ENCODE measurements around the gene PURB. TPM values are rescaled to one million over a fixed set of nuclear protein-coding genes. Genes with fewer than 3 reads are reported as not detected.

Gene PURB
- total and polyA plus RNA-seq, 9 of the 15 experiments (the other 6 are each of a cell fraction or from before 2014, with no cell fraction given) = 1.6 to 14.1 (median 8.8) TPM

DNA sequence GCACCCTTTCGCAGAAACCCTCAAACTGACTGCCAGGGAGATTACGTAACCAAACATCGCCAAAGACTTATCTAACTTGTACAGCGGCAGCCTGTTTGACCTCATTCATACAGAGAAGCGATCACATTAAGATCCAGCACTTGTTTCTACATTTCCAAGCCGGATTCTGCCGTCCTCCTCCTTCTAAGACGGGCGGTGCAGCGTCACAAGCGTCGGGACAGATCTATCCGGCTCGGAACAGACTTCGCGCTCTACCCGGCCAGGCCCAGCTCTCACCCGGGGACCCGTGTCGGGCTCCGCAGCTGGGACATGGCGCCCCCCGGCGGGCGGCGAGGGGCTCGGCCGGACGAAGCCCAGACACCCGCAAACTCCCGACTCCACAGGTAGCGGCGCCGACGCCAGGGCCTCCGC, 37.8 kb downstream of the PURB start (continued):
- TF ChIP-seq, protein P1, sequence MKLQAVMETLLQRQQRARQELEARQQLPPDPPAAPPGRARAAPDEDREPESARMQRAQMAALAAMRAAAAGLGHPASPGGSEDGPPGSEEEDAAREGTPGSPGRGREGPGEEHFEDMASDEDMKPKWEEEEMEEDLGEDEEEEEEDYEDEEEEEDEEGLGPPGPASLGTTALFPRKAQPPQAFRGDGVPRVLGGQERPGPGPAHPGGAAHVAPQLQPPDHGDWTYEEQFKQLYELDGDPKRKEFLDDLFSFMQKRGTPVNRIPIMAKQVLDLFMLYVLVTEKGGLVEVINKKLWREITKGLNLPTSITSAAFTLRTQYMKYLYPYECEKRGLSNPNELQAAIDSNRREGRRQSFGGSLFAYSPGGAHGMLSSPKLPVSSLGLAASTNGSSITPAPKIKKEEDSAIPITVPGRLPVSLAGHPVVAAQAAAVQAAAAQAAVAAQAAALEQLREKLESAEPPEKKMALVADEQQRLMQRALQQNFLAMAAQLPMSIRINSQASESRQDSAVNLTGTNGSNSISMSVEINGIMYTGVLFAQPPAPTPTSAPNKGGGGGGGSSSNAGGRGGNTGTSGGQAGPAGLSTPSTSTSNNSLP (IDR thresholded peaks at IDR 0.05; ENCODE audit: borderline replicate concordance, low read depth, low read length) = no peak; the same call in 1 of the 2 replicates
- TF ChIP-seq KAT2B (IDR thresholded peaks at IDR 0.05; ENCODE audit: low read depth, low read length) = no peak
- no peak for TF ChIP-seq PHTF2 (CRISPR knock-in tag; IDR thresholded peaks at IDR 0.05)
- peak; percentile 88; the same call in 1 of the 2 replicates for TF ChIP-seq KLF16 (IDR thresholded peaks at IDR 0.05)
- TF ChIP-seq, protein P2, sequence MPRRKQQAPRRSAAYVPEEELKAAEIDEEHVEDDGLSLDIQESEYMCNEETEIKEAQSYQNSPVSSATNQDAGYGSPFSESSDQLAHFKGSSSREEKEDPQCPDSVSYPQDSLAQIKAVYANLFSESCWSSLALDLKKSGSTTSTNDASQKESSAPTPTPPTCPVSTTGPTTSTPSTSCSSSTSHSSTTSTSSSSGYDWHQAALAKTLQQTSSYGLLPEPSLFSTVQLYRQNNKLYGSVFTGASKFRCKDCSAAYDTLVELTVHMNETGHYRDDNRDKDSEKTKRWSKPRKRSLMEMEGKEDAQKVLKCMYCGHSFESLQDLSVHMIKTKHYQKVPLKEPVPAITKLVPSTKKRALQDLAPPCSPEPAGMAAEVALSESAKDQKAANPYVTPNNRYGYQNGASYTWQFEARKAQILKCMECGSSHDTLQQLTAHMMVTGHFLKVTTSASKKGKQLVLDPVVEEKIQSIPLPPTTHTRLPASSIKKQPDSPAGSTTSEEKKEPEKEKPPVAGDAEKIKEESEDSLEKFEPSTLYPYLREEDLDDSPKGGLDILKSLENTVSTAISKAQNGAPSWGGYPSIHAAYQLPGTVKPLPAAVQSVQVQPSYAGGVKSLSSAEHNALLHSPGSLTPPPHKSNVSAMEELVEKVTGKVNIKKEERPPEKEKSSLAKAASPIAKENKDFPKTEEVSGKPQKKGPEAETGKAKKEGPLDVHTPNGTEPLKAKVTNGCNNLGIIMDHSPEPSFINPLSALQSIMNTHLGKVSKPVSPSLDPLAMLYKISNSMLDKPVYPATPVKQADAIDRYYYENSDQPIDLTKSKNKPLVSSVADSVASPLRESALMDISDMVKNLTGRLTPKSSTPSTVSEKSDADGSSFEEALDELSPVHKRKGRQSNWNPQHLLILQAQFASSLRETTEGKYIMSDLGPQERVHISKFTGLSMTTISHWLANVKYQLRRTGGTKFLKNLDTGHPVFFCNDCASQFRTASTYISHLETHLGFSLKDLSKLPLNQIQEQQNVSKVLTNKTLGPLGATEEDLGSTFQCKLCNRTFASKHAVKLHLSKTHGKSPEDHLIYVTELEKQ (CRISPR knock-in tag; IDR thresholded peaks at IDR 0.05) = no peak
- peak; percentile 76 for TF ChIP-seq ETV1 (tag; conservative IDR thresholded peaks at IDR 0.05; ENCODE audit: low read depth)
- TF ChIP-seq POU5F1 (IDR thresholded peaks at IDR 0.05; ENCODE audit: borderline replicate concordance, low read depth, low read length, partially characterized antibody) = no peak
- TF ChIP-seq ARNT (IDR thresholded peaks at IDR 0.05) = peak in 1 of 2 experiments; percentile 92; a peak in 1 of 4 replicates
- TF ChIP-seq ZNF79 (CRISPR knock-in tag; IDR thresholded peaks at IDR 0.05; ENCODE audit: low read depth) = no peak
- peak; percentile 91 for TF ChIP-seq ETV5 (CRISPR knock-in tag; IDR thresholded peaks at IDR 0.05; ENCODE audit: low read depth)
- TF ChIP-seq TFAM (CRISPR knock-in tag; conservative IDR thresholded peaks at IDR 0.05) = no peak
- peak; percentile 24 to 33; a peak in 2 of 4 replicates for TF ChIP-seq RCOR1 (IDR thresholded peaks at IDR 0.05; ENCODE audit: borderline replicate concordance in 1 of 2, low read depth in 2 of 2, low read length in 2 of 2)
- no peak for TF ChIP-seq BDP1 (IDR thresholded peaks at IDR 0.05; ENCODE audit: insufficient read depth, insufficient read length)
- TF ChIP-seq SIX5 (IDR thresholded peaks at IDR 0.05; ENCODE audit: borderline replicate concordance in 1 of 2, insufficient read depth in 1 of 2, low read depth in 1 of 2, low read length in 2 of 2) = no peak; a peak in 1 of 4 replicates
- peak; percentile 88 for TF ChIP-seq ZNF766 (CRISPR knock-in tag; conservative IDR thresholded peaks at IDR 0.05)
- TF ChIP-seq POLR3A (IDR thresholded peaks at IDR 0.05; ENCODE audit: borderline replicate concordance, extremely low read depth, insufficient read depth, insufficient read length) = no peak
- TF ChIP-seq NCOA1 (IDR thresholded peaks at IDR 0.05; ENCODE audit: low read depth) = peak; percentile 88
- TF ChIP-seq E2F3 (CRISPR knock-in tag; IDR thresholded peaks at IDR 0.05) = no peak
- no peak for TF ChIP-seq ZNF444 (CRISPR knock-in tag; IDR thresholded peaks at IDR 0.05)
- TF ChIP-seq ARID1B (IDR thresholded peaks at IDR 0.05) = peak; percentile 93
- peak; percentile 75 for TF ChIP-seq CHD1 (IDR thresholded peaks at IDR 0.05; ENCODE audit: low read length)
- peak; percentile 81 for TF ChIP-seq RBM22 (IDR thresholded peaks at IDR 0.05; ENCODE audit: low read depth, low read length, poor library complexity, severe bottlenecking)
- 0 out of 2 replicates have a peak, but pooled peaks have one; percentile 59 for TF ChIP-seq TOE1 (IDR thresholded peaks at IDR 0.05; ENCODE audit: borderline replicate concordance)
- TF ChIP-seq TOE1 (CRISPR knock-in tag; IDR thresholded peaks at IDR 0.05; ENCODE audit: borderline replicate concordance, low read depth) = no peak
- TF ChIP-seq SOX6 (IDR thresholded peaks at IDR 0.05) = no peak
- no peak for TF ChIP-seq ZNF347 (CRISPR knock-in tag; IDR thresholded peaks at IDR 0.05; ENCODE audit: low read depth)

Measured in K562 (cell line).